IgD-negative memory B cell (primary cell): Measurements from ENCODE around the gene ADNP2. TPM values are rescaled to one million over a fixed set of nuclear protein-coding genes. Genes with fewer than 3 reads are reported as not detected.

Experiments
- H3K27ac Mint-ChIP-seq, 3 donors: one replicate each; pipeline ENCODE4 v1.8.0; 2020 to 2022; ENCODE audit warnings: mild to moderate bottlenecking in 3 of 3, mixed read lengths in 3 of 3, moderate library complexity in 1 of 3
- H3K27me3 Mint-ChIP-seq: one replicate; pipeline ENCODE4 v1.8.0; 2021; ENCODE audit warnings: mixed read lengths
- H3K36me3 Mint-ChIP-seq: one replicate; pipeline ENCODE4 v1.8.0; 2020; ENCODE audit warnings: mild to moderate bottlenecking, mixed read lengths
- H3K4me1 Mint-ChIP-seq, 3 donors: one replicate each; pipeline ENCODE4 v1.8.0; 2020 to 2022; ENCODE audit warnings: mixed read lengths in 3 of 3, mild to moderate bottlenecking in 1 of 3
- H3K4me3 Mint-ChIP-seq, 4 donors: one replicate each; pipeline ENCODE4 v1.8.0; 2020 to 2022; ENCODE audit warnings: mild to moderate bottlenecking in 4 of 4, mixed read lengths in 4 of 4, moderate library complexity in 3 of 4
- H3K9me3 Mint-ChIP-seq, 3 donors: one replicate each; pipeline ENCODE4 v1.8.0; 2020 to 2021; ENCODE audit warnings: mixed read lengths in 3 of 3, mild to moderate bottlenecking in 1 of 3
- polyA plus RNA-seq: library from polyadenylated mRNA; unstranded; fragments of 300-500 nt; fragmentation: Illumina TruSeq; gene quantifications from one replicate; pipeline ENCODE4 v1.2.3, GENCODE V29; 2021

ADNP2 gene
- polyA plus RNA-seq, 1 donor from 2014 or later: 4.6 TPM

- no peaks in the 10 kb centered on the region for H3K36me3 Mint-ChIP-seq
- peaks cover 0 to 5% (median 3%) of the 10 kb centered on the region in 3 donors for H3K4me1 Mint-ChIP-seq
- H3K27me3 Mint-ChIP-seq: peaks cover 21% of the 10 kb centered on the region
- peaks cover 3 to 12% (median 8%) of the 10 kb centered on the region in 3 donors for H3K9me3 Mint-ChIP-seq
- H3K27ac Mint-ChIP-seq: no peak overlapping the region
- no peak overlapping the region for H3K4me3 Mint-ChIP-seq
Measured at GRCh38 chr18:80167331-80167730, 58.3 kb downstream of the ADNP2 start.

- Mint-ChIP-seq H3K4me1 (peaks cover 0 to 5% (median 3%) of the 10 kb centered on the region in 3 donors), H3K36me3 (no peaks in the 10 kb centered on the region), H3K27me3 (peaks cover 25% of the 10 kb centered on the region), H3K4me3 (no peak overlapping the region), H3K9me3 (peaks cover 3 to 12% (median 7%) of the 10 kb centered on the region in 3 donors), H3K27ac (no peak overlapping the region)
Measured at GRCh38 chr18:80167931-80168330, 58.9 kb downstream of the ADNP2 start.

- H3K27ac Mint-ChIP-seq: no peak overlapping the region
- peaks cover 25% of the 10 kb centered on the region for H3K27me3 Mint-ChIP-seq
- no peak overlapping the region for H3K4me3 Mint-ChIP-seq
- H3K36me3 Mint-ChIP-seq: no peaks in the 10 kb centered on the region
- H3K4me1 Mint-ChIP-seq: peaks cover 0 to 5% (median 3%) of the 10 kb centered on the region in 3 donors
- H3K9me3 Mint-ChIP-seq: peaks cover 3 to 12% (median 7%) of the 10 kb centered on the region in 3 donors
Measured at GRCh38 chr18:80168346-80168745, 59.3 kb downstream of the ADNP2 start.

GRCh38 chr18:80168982-80169381, 59.9 kb downstream of the ADNP2 start:
- peaks cover 25% of the 10 kb centered on the region for H3K27me3 Mint-ChIP-seq
- H3K36me3 Mint-ChIP-seq: no peaks in the 10 kb centered on the region
- H3K4me1 Mint-ChIP-seq: peaks cover 0 to 5% (median 3%) of the 10 kb centered on the region in 3 donors
- no peak overlapping the region for H3K27ac Mint-ChIP-seq
- peak overlapping the region in 1 of 4 donors; percentile 17 for H3K4me3 Mint-ChIP-seq
- H3K9me3 Mint-ChIP-seq: peaks cover 3 to 12% (median 5%) of the 10 kb centered on the region in 3 donors

GRCh38 chr18:80169607-80170006, 60.5 kb downstream of the ADNP2 start:
- Mint-ChIP-seq H3K9me3 (peaks cover 3 to 8% (median 5%) of the 10 kb centered on the region in 3 donors), H3K36me3 (no peaks in the 10 kb centered on the region), H3K4me1 (peaks cover 0 to 5% (median 3%) of the 10 kb centered on the region in 3 donors), H3K27ac (peak overlapping the region in 1 of 3 donors; percentile 35), H3K4me3 (peak overlapping the region in 1 of 4 donors; percentile 68), H3K27me3 (peaks cover 25% of the 10 kb centered on the region)

- Mint-ChIP-seq H3K27ac (no peak overlapping the region), H3K27me3 (peaks cover 25% of the 10 kb centered on the region)
Measured at GRCh38 chr18:80170395-80171053, 61.5 kb downstream of the ADNP2 start.

GRCh38 chr18:80171054-80171872, 62.2 kb downstream of the ADNP2 start:
- H3K9me3 Mint-ChIP-seq: no peaks in the 10 kb centered on the region
- peaks cover 29% of the 10 kb centered on the region for H3K27me3 Mint-ChIP-seq
- H3K4me1 Mint-ChIP-seq: peaks cover 0 to 5% (median 3%) of the 10 kb centered on the region in 3 donors
- no peak overlapping the region for H3K27ac Mint-ChIP-seq
- peak overlapping the region in 2 of 4 donors; percentile 12 to 73 for H3K4me3 Mint-ChIP-seq
- H3K36me3 Mint-ChIP-seq: no peaks in the 10 kb centered on the region

More at GRCh38 chr18:80170395-80171053, 61.5 kb downstream of the ADNP2 start:
- H3K4me1 Mint-ChIP-seq: peaks cover 0 to 5% (median 3%) of the 10 kb centered on the region in 3 donors
- no peak overlapping the region for H3K4me3 Mint-ChIP-seq
- H3K9me3 Mint-ChIP-seq: peaks cover 0 to under 1% (median 0%) of the 10 kb centered on the region in 3 donors
- no peaks in the 10 kb centered on the region for H3K36me3 Mint-ChIP-seq

GRCh38 chr18:80172056-80172455, 63.0 kb downstream of the ADNP2 start:
- Mint-ChIP-seq H3K27ac (no peak overlapping the region), H3K36me3 (no peaks in the 10 kb centered on the region), H3K27me3 (peaks cover 33% of the 10 kb centered on the region), H3K4me3 (no peak overlapping the region), H3K4me1 (peaks cover 0 to 5% (median 3%) of the 10 kb centered on the region in 3 donors), H3K9me3 (peaks cover 0 to 1% (median 0%) of the 10 kb centered on the region in 3 donors)

- H3K27ac Mint-ChIP-seq: no peak overlapping the region
- H3K9me3 Mint-ChIP-seq: peaks cover 0 to 1% (median 0%) of the 10 kb centered on the region in 3 donors
- no peaks in the 10 kb centered on the region for H3K36me3 Mint-ChIP-seq
- H3K27me3 Mint-ChIP-seq: peaks cover 33% of the 10 kb centered on the region
- peaks cover 0 to 5% (median 3%) of the 10 kb centered on the region in 3 donors for H3K4me1 Mint-ChIP-seq
- H3K4me3 Mint-ChIP-seq: no peak overlapping the region
Measured at GRCh38 chr18:80173060-80173459, 64.0 kb downstream of the ADNP2 start.

GRCh38 chr18:80175451-80176204, 66.6 kb downstream of the ADNP2 start:
- Mint-ChIP-seq H3K4me1 (peaks cover 0 to 9% (median 3%) of the 10 kb centered on the region in 3 donors), H3K27ac (no peak overlapping the region), H3K4me3 (no peak overlapping the region), H3K36me3 (no peaks in the 10 kb centered on the region), H3K27me3 (peaks cover 29% of the 10 kb centered on the region), H3K9me3 (peaks cover 0 to 1% (median 0%) of the 10 kb centered on the region in 3 donors)

- H3K36me3 Mint-ChIP-seq: no peaks in the 10 kb centered on the region
- H3K27ac Mint-ChIP-seq: no peak overlapping the region
- H3K27me3 Mint-ChIP-seq: peaks cover 22% of the 10 kb centered on the region
- peaks cover 0 to 1% (median 0%) of the 10 kb centered on the region in 3 donors for H3K9me3 Mint-ChIP-seq
- H3K4me3 Mint-ChIP-seq: no peak overlapping the region
- peaks cover 0 to 8% (median under 1%) of the 10 kb centered on the region in 3 donors for H3K4me1 Mint-ChIP-seq
Measured at GRCh38 chr18:80176334-80177073, 67.4 kb downstream of the ADNP2 start.

- Mint-ChIP-seq H3K27me3 (peaks cover 20% of the 10 kb centered on the region), H3K36me3 (no peaks in the 10 kb centered on the region), H3K9me3 (peaks cover 0 to 3% (median 0%) of the 10 kb centered on the region in 3 donors), H3K4me1 (peaks cover 0 to 6% (median 2%) of the 10 kb centered on the region in 3 donors), H3K27ac (peak overlapping the region in 1 of 3 donors; percentile 41), H3K4me3 (no peak overlapping the region)
Measured at GRCh38 chr18:80177128-80177527, 68.1 kb downstream of the ADNP2 start.

- Mint-ChIP-seq H3K36me3 (no peaks in the 10 kb centered on the region), H3K27me3 (peaks cover 15% of the 10 kb centered on the region), H3K27ac (no peak overlapping the region), H3K4me3 (no peak overlapping the region), H3K9me3 (peaks cover 0 to 3% (median 0%) of the 10 kb centered on the region in 3 donors), H3K4me1 (peaks cover 0 to 6% (median 2%) of the 10 kb centered on the region in 3 donors)
Measured at GRCh38 chr18:80178935-80179818, 70.1 kb downstream of the ADNP2 start.
